Effector memory CD4-positive, alpha-beta T cell (primary cell): ENCODE data around the gene EPHA4.
A peak's percentile ranks its signal among the peaks of the same experiment; 100 is the strongest.

Experiments used
- DNase-seq, 3 donors: peaks; one replicate each; pipeline ENCODE4 v3.0.0-alpha.2; 2020
- H3K27ac ChIP-seq: 2 replicates; pipeline ENCODE4 v1.7.0; 2013; ENCODE audit warnings: mild to moderate bottlenecking, low read length, moderate library complexity; ENCODE audit not compliant: insufficient read depth, poor library complexity, severe bottlenecking
- H3K27me3 ChIP-seq: replicated peaks from 2 replicates; pipeline ENCODE4 v1.7.0; 2013; ENCODE audit warnings: mild to moderate bottlenecking, low read length; ENCODE audit not compliant: insufficient read depth, control insufficient read depth, poor library complexity, severe bottlenecking
- H3K36me3 ChIP-seq: 2 replicates; pipeline ENCODE4 v1.7.0; 2013; ENCODE audit warnings: mild to moderate bottlenecking, low read length, moderate library complexity; ENCODE audit not compliant: control insufficient read depth, insufficient read depth
- H3K4me1 ChIP-seq: 2 replicates; pipeline ENCODE4 v1.7.0; 2013; ENCODE audit warnings: low read length, mild to moderate bottlenecking; ENCODE audit not compliant: control insufficient read depth, insufficient read depth, poor library complexity, severe bottlenecking
- H3K4me3 ChIP-seq: 2 replicates; pipeline ENCODE4 v1.7.0; 2013; ENCODE audit warnings: low read length, low read depth, mild to moderate bottlenecking; ENCODE audit not compliant: insufficient read depth, poor library complexity, severe bottlenecking
- H3K9me3 ChIP-seq: 2 replicates; pipeline ENCODE4 v1.7.0; 2013; ENCODE audit warnings: mild to moderate bottlenecking, low read length, moderate library complexity; ENCODE audit not compliant: control insufficient read depth
- total RNA-seq, 3 donors: gene quantifications; one replicate each; lab custom pipeline; 2026; lab: John Stamatoyannopoulos, UW

EPHA4 gene
- 67.5 to 96.4 (median 94.9) reads per million in 3 donors for total RNA-seq

- Histone ChIP-seq H3K27ac (peak within 1 kb of the TSS; percentile 72), H3K36me3 (no peaks in the 10 kb centered on the region), H3K27me3 (peaks cover 23% of the 10 kb centered on the region), H3K9me3 (no peaks in the 10 kb centered on the region), H3K4me1 (peaks cover 16% of the 10 kb centered on the region), H3K4me3 (peak within 1 kb of the TSS; percentile 98)
- DNase-seq = peak; percentile 79 to 83 (median 83)
Measured at GRCh38 chr2:221572219-221572820, at the start of gene EPHA4. TSS of gene EPHA4 (minus strand) at chr2:221572304. CDS start at chr2:221572248, 56 bp downstream.

- Histone ChIP-seq H3K4me1 (no peaks in the 10 kb centered on the region), H3K27me3 (no peaks in the 10 kb centered on the region), H3K36me3 (no peaks in the 10 kb centered on the region), H3K4me3 (no peak overlapping the region), H3K27ac (no peak overlapping the region), H3K9me3 (no peaks in the 10 kb centered on the region)
- no peak for DNase-seq
Measured at GRCh38 chr2:221618007-221618406, 45.9 kb upstream of the EPHA4 start.

GRCh38 chr2:221616561-221616960, 44.5 kb upstream of the EPHA4 start:
- H3K27me3 ChIP-seq = no peaks in the 10 kb centered on the region
- no peak for DNase-seq
- H3K4me1 ChIP-seq = no peaks in the 10 kb centered on the region
- no peak overlapping the region for H3K4me3 ChIP-seq
- H3K36me3 ChIP-seq = no peaks in the 10 kb centered on the region
- H3K27ac ChIP-seq = no peak overlapping the region
- H3K9me3 ChIP-seq = no peaks in the 10 kb centered on the region

DNA sequence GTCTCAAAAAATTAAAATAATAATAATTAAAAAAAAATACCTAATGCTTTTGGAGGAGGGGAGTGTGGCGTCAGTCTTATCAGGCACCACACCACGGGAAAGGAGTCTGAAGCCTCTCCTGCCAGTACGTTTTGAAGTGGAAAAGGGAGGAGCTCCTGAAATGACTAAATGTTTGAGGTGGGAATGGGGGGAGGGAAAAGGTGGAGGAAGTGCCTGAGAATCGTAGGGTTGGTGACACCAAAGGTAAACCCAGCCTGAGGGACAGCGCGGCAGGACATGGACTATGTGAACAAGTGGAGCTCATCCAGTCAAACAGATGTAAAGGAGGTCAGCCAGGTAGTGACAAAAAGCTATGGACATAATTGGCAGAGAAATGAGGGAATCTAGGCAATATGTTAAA, 42.2 kb upstream of the EPHA4 start:
- Histone ChIP-seq H3K27ac (no peak overlapping the region), H3K27me3 (no peaks in the 10 kb centered on the region), H3K9me3 (no peaks in the 10 kb centered on the region), H3K36me3 (no peaks in the 10 kb centered on the region), H3K4me3 (no peak overlapping the region), H3K4me1 (no peaks in the 10 kb centered on the region)
- DNase-seq = no peak

DNA sequence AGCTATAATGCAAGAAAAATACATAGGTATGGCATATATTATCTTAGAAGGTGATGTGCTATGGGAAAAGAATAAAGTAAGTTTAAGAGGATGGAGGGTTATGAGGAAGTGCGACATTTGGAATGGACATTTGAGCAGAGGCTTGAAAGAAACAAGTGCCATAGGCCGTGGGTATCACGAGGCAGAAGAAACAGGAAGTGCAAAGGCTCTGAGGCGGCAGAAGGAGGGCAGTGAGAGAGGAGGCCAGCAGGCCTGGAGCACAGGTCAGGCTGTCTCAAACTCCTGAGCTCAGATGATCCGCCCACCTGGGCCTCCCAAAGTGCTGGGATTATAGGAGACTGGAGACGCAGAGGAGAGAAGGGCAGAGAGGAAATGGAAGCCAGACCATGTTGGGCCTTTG, 40.7 kb upstream of the EPHA4 start:
- Histone ChIP-seq H3K4me1 (no peaks in the 10 kb centered on the region), H3K27me3 (no peaks in the 10 kb centered on the region), H3K4me3 (no peak overlapping the region), H3K36me3 (no peaks in the 10 kb centered on the region), H3K9me3 (no peaks in the 10 kb centered on the region), H3K27ac (no peak overlapping the region)
- DNase-seq = no peak

GRCh38 chr2:221612161-221612560, 40.1 kb upstream of the EPHA4 start:
- H3K4me1 ChIP-seq = no peaks in the 10 kb centered on the region
- no peak overlapping the region for H3K27ac ChIP-seq
- H3K36me3 ChIP-seq = no peaks in the 10 kb centered on the region
- no peak for DNase-seq
- H3K9me3 ChIP-seq = no peaks in the 10 kb centered on the region
- H3K4me3 ChIP-seq = no peak overlapping the region
- no peaks in the 10 kb centered on the region for H3K27me3 ChIP-seq

DNA sequence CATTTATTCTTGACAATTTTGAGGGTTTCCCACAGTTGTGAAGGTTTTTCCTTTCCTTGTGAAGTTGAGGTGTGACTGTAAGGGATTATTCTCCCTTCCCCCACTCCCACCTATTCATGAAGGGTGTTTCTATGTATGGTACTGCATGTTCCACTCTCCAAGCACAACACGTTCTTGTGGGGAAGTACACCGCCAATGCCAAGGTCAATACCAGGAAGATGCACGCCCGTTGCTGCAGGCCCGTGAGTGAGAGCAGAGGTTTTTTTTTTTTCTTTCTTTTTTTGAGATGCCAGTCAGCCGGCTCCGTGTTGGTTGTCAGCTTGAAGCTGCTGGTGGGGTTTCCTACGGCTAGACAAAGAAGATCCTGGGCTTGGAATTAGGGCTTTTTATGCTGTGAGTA, 38.6 kb upstream of the EPHA4 start:
- DNase-seq = no peak
- H3K4me1 ChIP-seq = no peaks in the 10 kb centered on the region
- no peaks in the 10 kb centered on the region for H3K36me3 ChIP-seq
- H3K9me3 ChIP-seq = no peaks in the 10 kb centered on the region
- no peaks in the 10 kb centered on the region for H3K27me3 ChIP-seq
- no peak overlapping the region for H3K4me3 ChIP-seq
- H3K27ac ChIP-seq = no peak overlapping the region

DNA sequence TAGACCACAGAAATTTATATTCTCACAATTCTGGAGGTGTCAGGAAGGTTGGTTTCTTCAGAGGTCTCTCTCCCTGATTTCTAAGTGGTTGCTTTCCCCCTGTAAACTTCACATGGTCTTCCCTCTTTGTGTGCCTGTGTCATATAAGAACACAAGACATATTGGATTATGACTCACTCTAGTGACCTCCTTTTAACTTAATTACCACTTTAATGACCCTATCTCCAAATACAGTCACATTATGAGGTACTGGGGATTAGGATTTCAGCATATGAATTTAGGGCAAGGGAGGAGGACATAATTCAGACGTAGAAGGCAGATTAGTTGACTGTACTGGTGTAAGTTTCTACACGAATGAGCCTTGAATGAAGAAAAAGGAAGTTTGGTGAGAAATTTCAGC, 38.2 kb upstream of the EPHA4 start:
- Histone ChIP-seq H3K27ac (no peak overlapping the region), H3K9me3 (no peaks in the 10 kb centered on the region), H3K36me3 (no peaks in the 10 kb centered on the region), H3K4me3 (no peak overlapping the region), H3K4me1 (no peaks in the 10 kb centered on the region), H3K27me3 (no peaks in the 10 kb centered on the region)
- no peak for DNase-seq

GRCh38 chr2:221608442-221608841, 36.3 kb upstream of the EPHA4 start:
- no peak overlapping the region for H3K4me3 ChIP-seq
- no peaks in the 10 kb centered on the region for H3K36me3 ChIP-seq
- no peaks in the 10 kb centered on the region for H3K9me3 ChIP-seq
- no peaks in the 10 kb centered on the region for H3K27me3 ChIP-seq
- H3K4me1 ChIP-seq = no peaks in the 10 kb centered on the region
- DNase-seq = no peak
- no peak overlapping the region for H3K27ac ChIP-seq

DNA sequence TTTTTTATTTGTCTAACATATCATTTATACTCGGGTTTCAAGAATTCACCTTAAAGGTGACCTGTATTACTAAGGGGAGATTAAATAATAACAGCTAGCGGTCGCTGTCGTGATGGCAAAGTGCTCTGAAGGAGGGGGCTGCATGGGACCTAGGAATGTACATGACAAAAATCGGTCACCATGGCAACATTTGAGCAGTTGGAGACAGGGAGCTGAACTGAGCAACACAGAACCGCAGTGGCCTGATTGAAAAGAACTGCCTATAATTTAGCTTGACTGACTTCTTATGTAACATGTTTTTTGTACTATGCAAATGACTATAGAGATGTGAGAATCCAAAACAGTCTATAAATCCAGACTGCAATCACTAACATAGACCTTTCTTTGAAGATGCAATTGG, 34.3 kb upstream of the EPHA4 start:
- no peak overlapping the region for H3K27ac ChIP-seq
- no peaks in the 10 kb centered on the region for H3K9me3 ChIP-seq
- no peaks in the 10 kb centered on the region for H3K4me1 ChIP-seq
- no peaks in the 10 kb centered on the region for H3K36me3 ChIP-seq
- no peak overlapping the region for H3K4me3 ChIP-seq
- no peak for DNase-seq
- H3K27me3 ChIP-seq = no peaks in the 10 kb centered on the region
